ENCODE results near the gene COMP.
"Not testable (repeated sequence)": the region's sequence is repeated elsewhere in the genome, so short reads cannot be mapped to it uniquely, and the experiment has no call there.

Gene COMP

GRCh38 chr19:18790566-18791314 is at the start of gene COMP:
TSS of gene COMP (minus strand) at chr19:18791305. CDS start at chr19:18791269, 36 bp downstream.
- no peak for DNase-seq

GRCh38 chr19:18840288-18841267 is 49.5 kb upstream of the COMP start:
- DNase-seq, result no peak

GRCh38 chr19:18839465-18840287 is 48.6 kb upstream of the COMP start:
- no peak for DNase-seq

GRCh38 chr19:18834644-18834984 is 43.5 kb upstream of the COMP start:
- DNase-seq, result no peak

GRCh38 chr19:18833849-18834643 is 42.9 kb upstream of the COMP start:
- no peak for DNase-seq

GRCh38 chr19:18833141-18833476 is 42.0 kb upstream of the COMP start:
- DNase-seq, result no peak

DNA sequence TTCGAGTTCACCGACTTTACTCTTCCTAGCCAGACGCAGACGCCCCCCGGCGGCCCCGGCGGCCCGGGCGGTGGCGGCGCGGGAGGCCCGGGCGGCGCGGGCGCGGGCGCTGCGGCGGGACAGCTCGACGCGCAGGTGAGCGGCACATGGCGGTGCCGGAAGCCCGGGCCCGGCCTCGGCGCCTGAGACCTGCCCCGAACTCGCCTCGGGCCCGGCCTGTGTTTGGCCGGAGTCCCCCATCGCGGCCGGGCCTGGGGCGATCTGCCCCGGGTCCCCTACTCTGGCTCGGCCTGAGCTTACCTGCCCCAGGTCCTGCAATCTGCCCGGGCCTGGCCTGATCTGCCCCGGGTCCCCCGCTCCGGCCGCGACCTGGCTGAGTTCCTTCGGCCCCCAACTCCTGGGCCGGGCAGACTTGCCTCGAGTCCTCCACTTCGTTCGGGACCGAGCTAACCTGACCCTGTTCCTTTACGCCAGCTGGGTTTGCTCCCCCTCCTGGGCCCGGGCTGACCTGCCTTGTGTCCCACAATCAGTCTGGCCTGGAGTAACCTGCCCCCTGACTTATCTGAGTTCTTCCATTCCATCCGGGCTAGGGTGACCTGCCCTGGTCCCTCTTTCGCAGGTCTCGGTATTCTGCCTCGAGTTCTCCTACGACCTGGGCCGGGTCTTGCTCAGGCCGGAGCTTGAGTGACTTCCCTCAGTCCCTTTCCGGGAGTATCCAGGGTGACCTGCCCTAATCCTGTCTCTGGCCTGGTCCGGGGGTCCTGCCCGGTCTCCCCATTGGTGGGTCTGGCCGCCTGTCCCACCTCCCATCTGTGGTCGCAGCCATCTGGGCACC is 41.4 kb upstream of the COMP start:
- DNase-seq, result no peak

DNA sequence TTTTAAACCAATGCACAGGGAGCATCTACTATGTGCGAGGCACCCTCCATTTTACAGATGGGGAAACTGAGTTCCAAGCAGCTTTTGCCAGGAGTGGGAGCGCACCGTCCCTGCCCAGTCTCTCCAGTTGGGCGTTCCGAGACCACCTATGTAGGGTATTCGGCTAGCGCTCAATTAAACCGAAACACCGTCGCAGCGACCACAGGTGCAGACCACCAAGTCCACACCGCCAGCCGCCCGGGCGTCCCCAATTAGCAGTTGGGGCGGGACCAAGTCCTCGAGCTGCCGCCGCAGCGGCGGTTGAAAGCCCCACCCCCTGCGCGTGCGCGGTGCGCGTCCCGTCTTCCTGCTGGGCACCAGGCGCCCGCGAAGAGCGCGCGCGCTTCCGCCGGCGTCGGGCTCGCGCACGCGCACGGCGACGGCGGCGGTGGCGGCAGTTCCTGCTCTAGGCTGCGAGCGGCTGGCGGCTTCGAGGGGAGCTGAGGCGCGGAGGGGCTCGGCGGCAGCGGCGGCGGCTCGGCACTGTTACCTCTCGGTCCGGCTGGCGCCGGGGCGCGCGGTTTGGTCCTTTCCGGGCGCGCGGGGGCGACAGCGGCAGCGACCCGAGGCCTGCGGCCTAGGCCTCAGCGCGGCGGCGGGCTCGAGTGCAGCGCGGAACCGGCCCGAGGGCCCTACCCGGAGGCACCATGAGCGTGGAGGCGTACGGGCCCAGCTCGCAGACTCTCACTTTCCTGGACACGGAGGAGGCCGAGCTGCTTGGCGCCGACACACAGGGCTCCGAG is 40.6 kb upstream of the COMP start, which contains the start of gene UPF1:
UPF1 (plus strand) TSS at position 436 of the 782 bp plus-strand sequence; CDS start at position 687, 251 bp downstream.
- DNase-seq, result peak; percentile 92 to 93

DNA sequence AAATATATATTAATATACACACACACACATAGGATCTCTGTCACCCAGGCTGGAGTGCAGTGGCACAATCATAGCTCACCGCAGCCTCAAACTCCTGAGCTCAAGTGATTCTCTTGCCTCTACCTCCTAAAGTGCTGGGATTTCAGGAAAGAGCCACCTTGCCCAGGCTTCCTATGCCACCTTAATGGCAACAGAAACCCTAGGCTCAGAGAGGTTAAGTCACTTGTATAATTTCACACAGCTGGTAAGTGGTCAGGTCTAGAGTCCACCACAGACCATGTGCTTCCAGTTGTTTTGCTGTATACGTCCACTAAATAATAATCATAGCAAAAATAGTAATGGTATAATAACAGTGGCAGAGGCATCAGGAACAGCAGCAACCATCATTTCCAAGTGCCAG is 39.4 kb upstream of the COMP start:
- DNase-seq, result no peak

DNA sequence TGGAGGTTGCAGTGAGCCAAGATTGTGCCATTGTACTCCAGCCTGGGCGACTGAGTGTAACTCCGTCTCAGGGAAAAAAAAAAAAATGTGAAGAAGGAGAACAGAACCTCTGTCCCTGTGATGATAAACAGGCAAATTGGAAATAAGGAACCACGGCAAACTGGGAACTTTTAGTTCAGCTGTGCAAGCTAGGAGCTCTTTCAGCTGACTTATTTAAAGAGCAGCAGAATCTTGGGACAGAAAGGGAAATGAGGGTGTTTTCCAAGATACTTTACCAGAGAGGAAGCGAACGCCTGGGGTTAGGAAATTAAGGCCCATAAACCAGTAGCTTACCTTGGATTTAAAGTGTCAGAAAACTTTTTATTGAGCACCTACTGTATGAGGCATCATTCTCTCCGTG is 37.7 kb upstream of the COMP start:
- no peak for DNase-seq

- DNase-seq, result no peak
These were observed 26.5 kb upstream of the COMP start for GRCh38 chr19:18817574-18817973.

DNA sequence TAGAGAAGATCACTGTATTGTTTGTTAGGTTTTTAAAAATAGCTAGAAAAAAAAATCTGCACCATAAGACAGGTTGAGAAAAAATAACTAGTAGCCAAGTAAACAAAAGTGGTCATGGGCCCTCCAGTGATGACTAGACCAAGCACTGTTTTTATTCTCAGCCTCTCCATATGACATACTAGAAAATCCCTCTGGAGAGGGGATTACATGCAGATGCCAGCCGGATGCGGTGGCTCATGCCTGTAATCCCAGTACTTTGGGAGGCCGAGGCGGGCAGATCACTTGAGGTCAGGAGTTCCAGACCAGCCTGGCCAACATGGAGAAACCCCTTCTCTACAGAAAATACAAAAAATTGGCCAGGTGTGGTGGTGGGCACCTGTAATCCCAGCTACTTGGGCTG is 25.5 kb upstream of the COMP start:
- DNase-seq, result not testable (repeated sequence)

DNA sequence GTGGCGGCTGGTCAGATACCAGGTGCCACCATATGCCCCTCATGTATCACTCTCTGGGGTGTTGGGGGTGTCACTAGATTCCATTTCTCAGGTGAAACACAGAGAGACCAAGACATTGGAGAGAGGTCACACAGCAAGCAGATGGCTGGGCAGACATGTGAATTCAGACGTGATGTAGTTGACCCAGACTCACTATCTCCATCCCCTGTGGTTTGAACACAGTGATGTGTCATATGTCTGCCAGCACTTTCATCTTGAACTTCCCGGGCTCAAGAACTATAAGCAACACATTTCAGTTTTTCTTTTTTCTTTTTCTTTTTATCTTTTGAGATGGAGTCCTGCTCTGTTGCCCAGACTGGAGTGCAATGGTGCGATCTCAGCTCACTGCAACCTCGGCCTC is 24.6 kb upstream of the COMP start:
- DNase-seq, result no peak

DNA sequence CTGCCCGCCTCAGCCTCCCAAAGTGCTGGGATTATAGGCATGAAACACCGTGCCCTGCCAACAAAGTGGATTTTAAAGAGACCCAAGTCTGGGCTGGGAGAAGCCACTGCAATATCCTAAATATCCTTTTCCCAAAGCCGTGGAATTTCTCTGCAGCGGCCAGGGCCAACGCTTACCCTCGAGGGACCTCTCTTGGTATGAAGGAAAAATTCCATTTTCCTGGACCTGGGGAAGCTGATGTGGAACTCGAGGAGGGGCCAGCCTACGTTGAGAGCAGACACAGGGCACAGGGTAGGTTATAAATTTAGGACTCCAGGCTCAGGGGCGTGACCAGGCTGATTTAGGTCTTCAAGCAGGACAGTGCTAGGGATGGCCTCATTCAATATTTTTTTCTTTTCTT is 23.0 kb upstream of the COMP start:
- DNase-seq, result no peak

- DNase-seq, result not testable (repeated sequence)
These were observed 20.5 kb upstream of the COMP start for GRCh38 chr19:18811638-18812037.

- DNase-seq, result no peak
These were observed 18.2 kb upstream of the COMP start for GRCh38 chr19:18809149-18809868.

GRCh38 chr19:18807861-18808331 is 16.8 kb upstream of the COMP start:
- DNase-seq, result no peak

DNA sequence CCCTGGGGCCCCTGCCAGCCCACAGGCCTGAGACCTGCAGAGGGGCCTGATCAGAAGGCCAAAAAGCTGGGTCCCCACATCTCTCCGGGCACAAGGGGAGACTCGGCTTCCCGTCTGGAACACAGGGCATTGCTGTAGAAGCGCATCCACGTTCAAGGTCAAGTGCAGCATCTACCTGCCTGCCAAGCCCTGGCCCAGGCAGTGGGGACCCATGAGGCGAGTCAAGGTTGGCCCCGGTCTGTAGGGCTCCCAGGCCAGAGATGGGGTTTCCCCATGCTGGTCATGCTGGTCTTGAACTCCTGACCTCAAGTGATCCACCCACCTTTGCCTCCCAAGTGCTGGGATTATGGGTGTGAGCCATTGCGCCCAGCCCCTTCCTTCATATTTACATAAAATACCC is 13.5 kb upstream of the COMP start:
- no peak for DNase-seq

DNA sequence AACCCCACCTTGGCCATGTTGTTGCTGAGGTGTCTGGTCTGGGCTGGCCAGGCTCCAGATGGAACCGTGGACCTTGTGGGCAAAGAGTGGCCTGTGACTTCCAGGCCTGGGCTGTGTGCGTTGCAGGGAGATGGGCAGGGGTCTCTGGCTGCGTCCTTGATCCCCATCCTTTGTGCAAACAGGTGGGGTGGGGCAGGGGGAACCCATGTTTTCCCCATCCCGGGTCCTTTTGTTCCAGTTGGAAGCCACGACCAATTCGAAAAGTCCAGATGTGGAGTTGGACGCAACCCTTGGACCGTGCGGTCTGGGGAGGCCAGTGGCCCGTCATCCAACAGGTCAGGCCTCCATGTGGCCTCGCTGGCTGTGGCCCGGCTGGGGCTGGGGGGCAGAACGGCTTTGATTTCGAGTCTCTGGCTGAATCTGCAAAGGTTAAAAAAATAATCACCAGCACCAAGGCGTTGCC is 13.1 kb upstream of the COMP start:
- DNase-seq, result no peak

Data from stimulated activated CD4-positive, alpha-beta T cell treated with anti-CD3 and anti-CD28 coated beads, Interleukin-2, amount 100 ng/mL, for 48 hours (primary cell).